HCT116 (cell line): ENCODE data around the gene ADAM10. TPM values are rescaled to one million over a fixed set of nuclear protein-coding genes. Genes with fewer than 3 reads are reported as not detected.

ENCODE experiments used
- ATAC-seq: fragments of 200-7000 bp; cut with Tn5 transposase; 2 replicates; pipeline ENCODE4 v1.9.1; 2020; ENCODE audit warnings: mild to moderate bottlenecking, moderate library complexity
- BruUV-seq: library from RNA; stranded (reverse); fragments of 400-500 nt; replicated peaks from 2 replicates; lab custom pipeline; 2021; lab: Mats Ljungman, UMichigan
- CTCF ChIA-PET: fragments of 300-600 bp; sonication (Branson Sonifier 250); formaldehyde crosslinking; loops from one replicate; lab custom pipeline; 2021; ENCODE audit warnings: antibody characterized with exemption; lab: Charles Lee
- POLR2A ChIA-PET: fragments of 300-600, 350-600 bp; sonication (Branson Sonifier 250); formaldehyde crosslinking; loops from one replicate; lab custom pipeline; 2021; ENCODE audit warnings: antibody characterized with exemption; lab: Charles Lee
- RAD21 ChIA-PET, 2 experiments: fragments of 300-600 bp; sonication (Branson Sonifier 250); formaldehyde crosslinking; loops; one replicate each; lab custom pipeline; 2023; ENCODE audit warnings: low total read pairs in 2 of 2; ENCODE audit not compliant: uncharacterized antibody in 2 of 2, unreplicated experiment in 2 of 2, low non-redundant PET in 1 of 2; lab: Charles Lee
- DNase-seq: peaks from one replicate; pipeline ENCODE4 v3.0.0-alpha.2; 2010; ENCODE audit warnings: low read depth, low spot score
- H2AFZ ChIP-seq: fragments of 200-600 bp; shearing (Covaris generic), sonication (generic); 2 replicates; pipeline ENCODE4 v1.6.1; 2017; ENCODE audit warnings: low read depth, mixed run types, mixed read lengths, antibody characterized with exemption, low read length; ENCODE audit not compliant: poor library complexity, severe bottlenecking
- H3K27ac ChIP-seq: 2 replicates; pipeline ENCODE4 v1.5.1; 2012; ENCODE audit warnings: low read depth, low read length
- H3K27me3 ChIP-seq: fragments of 200-600 bp; sonication (generic); 2 replicates; pipeline ENCODE4 v1.6.1; 2016; ENCODE audit warnings: mixed run types, low read length, mixed read lengths; ENCODE audit not compliant: insufficient read depth
- H3K36me3 ChIP-seq, 2 experiments: fragments of 200-500 bp in 1 of 2; fragments of 200-600 bp in 1 of 2; sonication (Bioruptor generic) in 1 of 2; sonication (generic) in 1 of 2; 2 replicates each; pipeline versions ENCODE4 v1.5.1 to v1.6.1; 2014 to 2016; ENCODE audit warnings: low read length in 2 of 2, inconsistent platforms in 1 of 2, mixed read lengths in 1 of 2, mixed run types in 1 of 2; ENCODE audit not compliant: insufficient read depth in 2 of 2, control insufficient read depth in 1 of 2
- H3K4me1 ChIP-seq, 2 experiments: fragments of 200-600 bp in 1 of 2; sonication (generic) in 1 of 2; 2 replicates each; pipeline versions ENCODE4 v1.5.1 to v1.6.1; 2012 to 2017; ENCODE audit warnings: low read length in 2 of 2, inconsistent platforms in 1 of 2, mild to moderate bottlenecking in 1 of 2, mixed read lengths in 1 of 2, mixed run types in 1 of 2, moderate library complexity in 1 of 2; ENCODE audit not compliant: insufficient read depth in 2 of 2, control insufficient read depth in 1 of 2
- H3K4me2 ChIP-seq: fragments of 200-600 bp; sonication (generic); 2 replicates; pipeline ENCODE4 v1.6.1; 2017; ENCODE audit warnings: mixed run types, low read length, mixed read lengths
- H3K4me3 ChIP-seq, 2 experiments: fragments of 200-600 bp in 1 of 2; sonication (generic) in 1 of 2; replicated peaks in 1 of 2; 2 replicates each; pipeline ENCODE4 v1.5.1; 2011 to 2016; ENCODE audit warnings: low read length in 2 of 2, control low read depth in 1 of 2, low read depth in 1 of 2, mild to moderate bottlenecking in 1 of 2, mixed read lengths in 1 of 2, mixed run types in 1 of 2
- H3K79me2 ChIP-seq: fragments of 200-600 bp; sonication (generic); 2 replicates; pipeline ENCODE4 v1.6.1; 2017; ENCODE audit warnings: mild to moderate bottlenecking, mixed run types, low read length, moderate library complexity, mixed read lengths; ENCODE audit not compliant: insufficient read depth
- H3K9ac ChIP-seq: fragments of 200-600 bp; sonication (generic); 2 replicates; pipeline ENCODE4 v1.6.1; 2016; ENCODE audit warnings: low read length, mixed read lengths
- H3K9me2 ChIP-seq: fragments of 200-600 bp; sonication (generic), shearing (Covaris generic); 2 replicates; pipeline ENCODE4 v1.6.1; 2017; ENCODE audit warnings: mixed run types, mild to moderate bottlenecking, moderate library complexity; ENCODE audit not compliant: insufficient read depth
- H3K9me3 ChIP-seq, 2 experiments: fragments of 200-500 bp in 1 of 2; fragments of 200-600 bp in 1 of 2; sonication (Bioruptor generic) in 1 of 2; sonication (generic) in 1 of 2; 2 replicates each; pipeline ENCODE4 v1.6.1; 2014 to 2017; ENCODE audit warnings: low read length in 2 of 2, mixed read lengths in 2 of 2, inconsistent platforms in 1 of 2, low read depth in 1 of 2, mild to moderate bottlenecking in 1 of 2, mixed run types in 1 of 2, moderate library complexity in 1 of 2; ENCODE audit not compliant: control insufficient read depth in 1 of 2, insufficient read depth in 1 of 2
- H4K20me1 ChIP-seq: fragments of 200-600 bp; sonication (generic), shearing (Covaris generic); 2 replicates; pipeline ENCODE4 v1.6.1; 2017; ENCODE audit warnings: mixed run types, mild to moderate bottlenecking, moderate library complexity; ENCODE audit not compliant: insufficient read depth
- ATF3 ChIP-seq: IDR thresholded peaks from 2 replicates; pipeline ENCODE4 v1.6.1; 2012
- EGR1 ChIP-seq: IDR thresholded peaks from 2 replicates; pipeline ENCODE4 v1.6.1; 2012; ENCODE audit warnings: low read depth
- ELF1 ChIP-seq: IDR thresholded peaks from 2 replicates; pipeline ENCODE4 v1.6.1; 2012; ENCODE audit warnings: low read depth, borderline replicate concordance
- JUND ChIP-seq: IDR thresholded peaks from 2 replicates; pipeline ENCODE4 v1.6.1; 2012
- POLR2A ChIP-seq: IDR thresholded peaks from 2 replicates; pipeline ENCODE4 v1.7.0; 2011; ENCODE audit warnings: borderline replicate concordance; ENCODE audit not compliant: insufficient read depth, insufficient read length; ENCODE audit errors: extremely low read depth
- POLR2AphosphoS5 ChIP-seq: IDR thresholded peaks from 2 replicates; pipeline ENCODE4 v1.6.1; 2011; ENCODE audit warnings: mild to moderate bottlenecking, low read depth, low read length, moderate library complexity
- RAD21 ChIP-seq: IDR thresholded peaks from 2 replicates; pipeline ENCODE4 v1.6.1; 2012; ENCODE audit warnings: low read depth, mild to moderate bottlenecking
- SP1 ChIP-seq: IDR thresholded peaks from 2 replicates; pipeline ENCODE4 v1.6.1; 2012; ENCODE audit warnings: low read depth
- ZBTB33 ChIP-seq: IDR thresholded peaks from 2 replicates; pipeline ENCODE4 v1.6.1; 2011; ENCODE audit warnings: mild to moderate bottlenecking, low read length, moderate library complexity; ENCODE audit not compliant: insufficient replicate concordance; ENCODE audit errors: extremely low read depth
- ZFX ChIP-seq: fragments of 450-650 bp; IDR thresholded peaks from 2 replicates; pipeline ENCODE4 v1.6.1; 2017
- intact Hi-C: fragments of 100-400 bp; cut with micrococcal nuclease; formaldehyde crosslinking; loops from 2 replicates; pipeline ENCODE4 v1.10.0; 2022
- total RNA-seq: library from RNA; stranded (reverse); gene quantifications from one replicate; pipeline ENCODE4 v1.2.1, GENCODE V29; 2021; ENCODE audit not compliant: unreplicated experiment
- TF ChIP-seq, protein P1 (sequence below): IDR thresholded peaks from 2 replicates; pipeline ENCODE4 v1.6.1; 2012; ENCODE audit warnings: low read depth

The ADAM10 gene
- total RNA-seq, 1 experiment from 2014 or later = 158 TPM

GRCh38 chr15:58777107-58777506, 27.6 kb upstream of the ADAM10 start:
- RAD21 ChIA-PET = no interaction called here
- POLR2A ChIA-PET = no interaction called here
- no peak for ATAC-seq
- no TSS peak for BruUV-seq
- peaks cover 56% of the 10 kb centered on the region for H3K79me2 ChIP-seq
- no peaks in the 10 kb centered on the region for H3K27me3 ChIP-seq
- no peak for DNase-seq
- H3K9ac ChIP-seq = no peak overlapping the region
- peaks cover 6 to 7% of the 10 kb centered on the region in 2 experiments for H3K4me1 ChIP-seq
- no peak overlapping the region for H2AFZ ChIP-seq
- no peaks in the 10 kb centered on the region for H3K36me3 ChIP-seq
- H4K20me1 ChIP-seq = no peaks in the 10 kb centered on the region
- H3K4me2 ChIP-seq = no peak overlapping the region
- CTCF ChIA-PET = no interaction called here
- intact Hi-C loops = no loop called here
- H3K4me3 ChIP-seq = no peak overlapping the region
- no peaks in the 10 kb centered on the region for H3K9me2 ChIP-seq
- H3K27ac ChIP-seq = no peak overlapping the region
- TF ChIP-seq ZBTB33 (no peak), POLR2AphosphoS5 (no peak), RAD21 (no peak), SP1 (no peak), ELF1 (no peak), EGR1 (no peak), POLR2A (no peak), JUND (no peak), ZFX (no peak), ATF3 (no peak)
- TF ChIP-seq, protein P1, sequence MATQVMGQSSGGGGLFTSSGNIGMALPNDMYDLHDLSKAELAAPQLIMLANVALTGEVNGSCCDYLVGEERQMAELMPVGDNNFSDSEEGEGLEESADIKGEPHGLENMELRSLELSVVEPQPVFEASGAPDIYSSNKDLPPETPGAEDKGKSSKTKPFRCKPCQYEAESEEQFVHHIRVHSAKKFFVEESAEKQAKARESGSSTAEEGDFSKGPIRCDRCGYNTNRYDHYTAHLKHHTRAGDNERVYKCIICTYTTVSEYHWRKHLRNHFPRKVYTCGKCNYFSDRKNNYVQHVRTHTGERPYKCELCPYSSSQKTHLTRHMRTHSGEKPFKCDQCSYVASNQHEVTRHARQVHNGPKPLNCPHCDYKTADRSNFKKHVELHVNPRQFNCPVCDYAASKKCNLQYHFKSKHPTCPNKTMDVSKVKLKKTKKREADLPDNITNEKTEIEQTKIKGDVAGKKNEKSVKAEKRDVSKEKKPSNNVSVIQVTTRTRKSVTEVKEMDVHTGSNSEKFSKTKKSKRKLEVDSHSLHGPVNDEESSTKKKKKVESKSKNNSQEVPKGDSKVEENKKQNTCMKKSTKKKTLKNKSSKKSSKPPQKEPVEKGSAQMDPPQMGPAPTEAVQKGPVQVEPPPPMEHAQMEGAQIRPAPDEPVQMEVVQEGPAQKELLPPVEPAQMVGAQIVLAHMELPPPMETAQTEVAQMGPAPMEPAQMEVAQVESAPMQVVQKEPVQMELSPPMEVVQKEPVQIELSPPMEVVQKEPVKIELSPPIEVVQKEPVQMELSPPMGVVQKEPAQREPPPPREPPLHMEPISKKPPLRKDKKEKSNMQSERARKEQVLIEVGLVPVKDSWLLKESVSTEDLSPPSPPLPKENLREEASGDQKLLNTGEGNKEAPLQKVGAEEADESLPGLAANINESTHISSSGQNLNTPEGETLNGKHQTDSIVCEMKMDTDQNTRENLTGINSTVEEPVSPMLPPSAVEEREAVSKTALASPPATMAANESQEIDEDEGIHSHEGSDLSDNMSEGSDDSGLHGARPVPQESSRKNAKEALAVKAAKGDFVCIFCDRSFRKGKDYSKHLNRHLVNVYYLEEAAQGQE = no peak
- no peaks in the 10 kb centered on the region for H3K9me3 ChIP-seq
